ENCODE results near the gene GRAP2.

GRAP2 gene

DNA sequence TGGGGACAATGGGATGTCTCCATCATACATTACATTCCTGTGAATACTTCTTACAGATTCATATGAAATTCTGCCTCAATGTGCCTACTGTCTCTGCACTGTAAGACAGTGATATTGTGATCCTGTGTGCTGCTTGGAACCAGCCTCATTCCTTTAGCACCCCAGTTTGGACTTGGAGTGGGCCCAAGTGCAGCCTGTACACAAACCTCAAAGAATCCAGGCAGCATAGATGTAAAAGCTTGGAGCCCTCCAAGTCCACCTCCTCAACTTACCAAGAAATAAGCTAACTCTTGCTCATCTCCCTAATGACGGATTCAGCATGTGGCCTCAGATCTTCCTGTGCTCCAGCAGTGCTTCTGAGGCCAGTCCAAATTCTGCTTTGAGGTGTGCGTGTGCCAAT lies 24.4 kb downstream of the GRAP2 start:
- no peak for DNase-seq

DNA sequence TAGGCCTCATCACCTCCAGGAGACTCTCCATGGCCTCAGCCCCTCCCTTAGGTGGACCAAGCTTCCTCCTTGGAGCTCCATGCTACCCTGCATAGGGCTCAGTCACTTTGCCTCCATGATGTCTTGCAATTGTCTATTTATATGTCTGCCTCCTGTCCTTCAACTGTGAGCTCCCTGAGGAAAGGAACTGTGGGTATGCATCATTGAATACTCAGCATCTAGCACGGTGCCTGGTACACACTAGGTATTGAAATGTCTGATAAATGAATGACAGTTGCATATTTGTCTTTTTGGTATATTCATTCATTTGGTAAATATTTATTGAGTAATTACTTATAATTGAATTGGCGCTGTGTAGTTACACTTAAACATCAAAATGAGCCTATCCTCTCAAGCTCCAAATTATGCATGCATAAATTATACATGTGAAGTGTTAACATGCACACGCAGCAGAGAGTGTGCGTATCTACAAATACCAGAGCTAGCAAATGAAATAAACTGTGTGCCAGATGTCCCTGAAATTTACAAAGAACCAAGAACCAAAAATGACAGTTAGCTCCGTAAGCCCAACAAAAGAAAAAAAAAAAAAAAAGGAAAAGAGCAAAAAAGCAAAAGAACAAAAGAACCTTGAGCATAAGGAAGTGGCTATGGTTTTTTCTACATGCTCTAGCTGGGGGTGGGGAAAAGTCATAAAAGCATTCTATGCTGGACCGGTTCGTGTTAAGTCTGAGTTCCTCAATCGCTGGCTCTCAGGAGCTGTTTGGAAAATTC lies 25.2 kb downstream of the GRAP2 start:
- DNase-seq = no peak

DNA sequence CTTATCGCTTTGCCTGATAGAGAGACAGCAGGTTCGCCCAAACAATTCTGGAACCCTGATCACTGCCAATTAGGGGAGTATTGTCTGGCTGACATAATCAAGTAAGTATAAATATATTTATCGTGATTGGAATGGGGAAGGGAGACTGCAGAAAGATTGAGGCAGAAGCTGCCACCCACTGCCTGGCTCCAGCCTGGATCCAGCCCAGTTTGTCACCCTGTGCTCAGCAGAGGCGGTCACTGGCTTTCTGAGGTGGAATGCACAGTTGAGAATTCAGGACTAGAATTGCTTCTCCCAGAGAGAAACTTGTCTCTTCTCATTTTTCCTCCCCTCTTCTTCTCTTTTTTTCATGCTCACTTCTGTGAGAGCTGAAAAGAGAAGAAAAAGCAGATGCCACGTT lies 25.9 kb downstream of the GRAP2 start:
- no peak for DNase-seq

DNA sequence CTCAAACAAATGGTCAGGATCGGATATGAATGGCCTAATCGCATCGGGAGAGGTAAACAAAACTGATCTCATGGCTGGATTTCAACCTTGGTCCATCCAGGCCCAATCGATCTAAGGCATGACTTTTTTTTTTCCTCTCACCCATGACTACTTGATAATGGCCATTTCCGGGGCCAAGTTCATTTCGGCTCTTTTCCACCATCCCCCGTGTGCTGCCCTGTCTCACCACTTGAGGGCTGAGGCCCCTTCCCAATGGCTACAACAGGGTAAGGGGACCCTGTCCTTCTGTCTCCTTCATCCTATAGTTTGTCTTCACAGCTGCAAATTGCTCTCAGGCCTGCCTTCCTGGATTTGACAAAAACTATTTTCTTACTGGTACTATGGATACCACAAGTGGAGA lies 26.7 kb downstream of the GRAP2 start:
- DNase-seq = no peak

DNA sequence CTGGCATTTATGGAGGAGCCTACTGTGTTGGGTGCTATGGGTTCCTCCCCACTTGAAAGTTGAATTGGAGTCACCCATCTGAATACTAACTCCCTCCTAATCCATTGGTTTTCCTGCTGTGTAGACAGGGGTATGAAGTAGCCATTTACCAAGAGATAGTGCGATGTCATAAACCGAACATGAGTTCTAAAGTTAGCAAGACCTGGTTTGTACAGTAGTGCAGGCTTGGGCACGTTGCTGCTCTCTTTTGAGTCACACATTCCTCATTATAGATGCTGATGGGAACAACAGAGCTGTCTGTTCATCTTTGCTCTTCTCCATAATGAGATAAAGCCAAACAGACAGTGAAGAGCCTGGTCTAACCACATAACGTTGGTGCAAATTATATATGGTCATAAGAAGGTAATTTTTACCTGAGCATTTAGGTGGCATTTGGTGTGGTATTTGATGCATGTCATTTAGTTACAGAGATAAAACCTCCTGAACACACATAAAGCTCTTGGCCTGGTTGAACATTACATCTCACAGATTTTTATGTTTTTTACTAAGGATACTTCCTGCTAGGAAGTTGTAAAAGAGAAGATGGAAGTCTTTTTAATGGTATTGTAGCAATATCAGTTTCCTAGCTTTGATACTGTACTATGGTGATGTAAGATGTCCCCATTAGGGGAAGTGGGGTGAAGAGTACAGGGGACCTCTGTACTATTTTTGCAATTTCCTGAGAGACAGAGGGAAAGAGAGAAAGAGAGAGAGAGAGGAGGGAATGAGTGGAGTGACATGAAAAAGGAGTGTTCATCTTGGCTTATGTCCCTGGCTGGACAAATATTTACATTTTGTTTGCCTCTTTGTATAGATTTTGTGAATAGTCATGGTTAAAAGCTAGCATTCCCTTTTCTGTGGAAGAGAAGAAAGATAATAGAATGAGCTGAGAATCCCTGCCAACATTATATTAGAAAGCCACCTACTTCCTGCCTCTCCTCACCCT lies 27.9 kb downstream of the GRAP2 start:
- no peak for DNase-seq

DNA sequence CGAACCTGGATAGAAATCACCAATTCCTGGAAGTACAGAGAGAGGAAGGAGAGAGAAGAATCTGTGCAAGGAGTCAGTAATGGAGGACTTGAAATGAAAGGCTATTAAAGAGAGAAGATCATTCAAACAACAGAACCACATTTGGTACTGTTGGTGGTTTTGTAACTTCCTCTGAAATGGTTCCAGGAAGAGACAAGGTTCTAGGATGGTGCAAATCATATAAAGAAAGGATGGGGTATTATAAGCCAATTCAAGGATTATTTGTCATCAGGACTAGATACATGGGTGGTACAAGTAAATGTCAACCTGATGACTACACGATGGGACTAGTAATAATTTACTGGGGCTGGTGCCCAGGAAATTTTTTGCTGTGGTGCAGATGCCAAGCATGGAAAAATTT lies 30.4 kb downstream of the GRAP2 start:
- DNase-seq = no peak

DNA sequence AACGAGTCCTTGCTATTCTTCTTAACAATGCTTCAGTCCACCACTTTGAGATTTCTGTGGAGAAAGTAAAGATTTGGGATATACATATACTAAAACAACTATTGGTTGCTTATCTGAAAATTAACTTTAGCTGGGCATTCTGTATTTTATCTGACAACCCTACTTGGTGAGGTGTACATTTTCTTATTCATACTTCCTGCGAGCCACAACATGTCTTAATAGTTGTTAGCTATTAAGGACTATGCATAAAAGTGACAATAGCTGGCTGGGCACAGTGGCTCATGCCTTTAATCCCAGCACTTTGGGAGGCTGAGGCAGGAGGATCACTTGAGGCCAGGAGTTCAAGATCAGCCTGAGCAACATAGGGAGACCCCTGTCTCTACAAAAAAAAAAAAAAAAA lies 31.3 kb downstream of the GRAP2 start:
- no peak for DNase-seq

DNA sequence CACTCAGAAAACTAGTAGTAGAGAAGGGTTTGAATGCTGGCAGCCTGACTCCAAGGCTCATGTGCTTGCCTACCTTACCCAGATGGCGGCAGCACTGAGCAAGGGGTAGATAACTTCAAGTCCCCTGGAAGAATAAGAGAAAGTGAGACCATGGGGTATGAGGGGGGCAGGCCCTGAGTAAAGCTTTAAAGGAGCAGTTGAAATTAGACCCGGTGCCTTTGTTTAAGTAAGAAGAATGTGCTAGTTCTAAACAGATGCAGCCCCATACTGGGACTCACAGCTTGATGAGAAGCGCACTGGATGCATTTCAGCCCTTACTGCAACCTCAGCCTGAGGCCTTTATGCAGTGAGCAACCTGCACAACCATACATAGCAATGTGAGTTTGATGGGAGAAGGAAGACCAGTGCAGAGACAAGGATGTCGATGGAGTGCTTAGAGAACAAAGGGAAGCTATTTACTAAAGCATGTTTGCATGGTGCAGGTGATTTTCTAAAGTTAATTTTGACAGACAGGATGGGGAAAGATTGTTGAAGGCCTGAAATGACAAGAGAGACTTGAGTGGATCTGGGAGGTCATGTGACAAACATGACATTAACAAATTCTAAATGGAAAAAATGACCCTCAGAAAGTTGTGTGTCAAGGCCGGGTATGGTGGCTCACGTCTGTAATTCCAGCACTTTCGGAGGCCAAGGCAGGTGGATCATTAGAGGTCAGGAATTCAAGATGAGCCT lies 32.2 kb downstream of the GRAP2 start:
- no peak for DNase-seq

DNA sequence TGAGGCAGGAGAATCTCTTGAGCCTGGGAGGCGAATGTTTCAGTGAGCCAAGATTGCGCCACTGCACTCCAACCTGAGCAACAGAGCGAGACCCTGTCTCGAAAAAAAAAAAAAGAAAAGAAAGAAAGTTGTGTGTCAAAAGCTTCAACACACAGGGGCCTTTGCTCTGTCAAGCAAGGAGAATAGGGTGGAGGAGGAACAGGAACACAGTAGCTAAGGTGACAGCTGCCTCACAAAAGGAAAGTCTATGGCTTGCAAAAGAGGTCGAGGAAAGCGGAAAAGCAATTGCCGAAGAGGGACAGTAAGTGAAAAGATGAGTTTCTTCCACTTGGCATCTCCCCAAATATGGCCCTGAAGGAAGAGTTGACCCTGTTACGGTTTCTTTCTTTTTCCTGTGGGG lies 32.9 kb downstream of the GRAP2 start:
- DNase-seq = no peak

DNA sequence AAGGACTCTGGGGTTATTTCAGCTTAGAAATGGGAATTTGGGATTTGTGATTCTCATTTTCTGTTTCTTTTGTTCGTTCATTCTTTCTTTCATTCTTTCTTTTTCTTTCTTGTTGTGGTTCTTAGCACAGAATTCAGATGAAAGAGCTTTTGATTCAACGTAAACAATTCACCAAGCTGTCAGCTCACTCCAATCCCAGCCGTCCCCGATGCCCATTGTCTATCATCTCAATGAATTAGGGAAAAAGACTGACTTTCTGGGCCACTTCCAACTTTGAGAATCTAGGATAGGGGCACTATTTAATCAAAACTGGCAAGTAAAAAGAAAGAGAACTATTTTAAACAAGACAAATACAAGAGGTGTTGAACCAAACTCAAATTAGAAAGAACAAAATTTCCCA lies 34.2 kb downstream of the GRAP2 start:
- DNase-seq = peak in 4 of 56 donors; percentile 6 to 38 (median 10)

DNA sequence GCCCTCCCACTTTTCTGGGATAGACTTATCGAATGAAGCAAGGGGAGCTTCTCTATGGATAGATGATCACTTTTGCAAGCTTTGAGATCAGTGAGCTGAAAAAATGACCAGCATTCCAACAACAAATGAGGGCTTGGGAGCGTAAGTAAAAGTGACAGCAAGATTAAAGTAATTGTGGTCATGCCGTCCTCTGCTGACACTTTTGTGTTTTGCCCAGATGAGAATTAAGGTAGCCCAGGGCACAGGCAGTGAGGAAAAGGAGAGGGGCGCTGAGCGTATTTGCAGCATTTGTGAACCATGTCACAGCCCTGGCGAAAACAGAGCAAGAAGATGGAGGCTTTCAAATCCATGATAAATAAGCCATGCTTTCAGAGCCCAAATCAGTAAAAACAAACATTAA lies 34.7 kb downstream of the GRAP2 start:
- no peak for DNase-seq

DNA sequence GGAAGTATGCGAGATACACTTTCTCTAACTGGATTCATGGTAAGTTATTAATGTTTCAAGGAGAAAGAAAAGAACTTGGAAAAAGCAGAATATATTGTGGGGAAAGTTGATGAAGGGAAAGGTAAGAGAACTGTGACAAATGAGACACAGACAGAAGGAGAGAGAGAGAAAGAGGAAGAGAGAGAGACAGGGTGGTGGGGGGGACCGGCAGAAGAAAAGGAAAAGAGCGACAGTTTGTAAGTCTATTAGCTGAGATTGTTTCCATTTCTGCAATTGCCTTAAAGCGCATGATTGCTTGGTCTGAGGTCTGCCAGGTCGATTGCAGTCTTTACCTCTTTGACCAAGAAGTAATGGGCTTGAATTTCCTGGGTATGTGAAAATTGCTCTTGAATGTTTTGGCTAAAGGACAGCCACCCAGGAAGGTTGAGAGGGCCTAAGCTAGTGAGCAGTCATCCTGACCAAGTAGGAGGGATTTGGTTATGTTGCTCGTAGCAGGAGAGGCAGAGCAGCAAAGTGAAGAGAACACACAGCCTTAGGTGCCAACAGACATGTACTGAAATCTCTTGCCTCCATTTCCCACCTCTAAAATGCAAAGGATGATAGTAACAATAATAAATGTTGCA lies 35.8 kb downstream of the GRAP2 start:
- DNase-seq = no peak

DNA sequence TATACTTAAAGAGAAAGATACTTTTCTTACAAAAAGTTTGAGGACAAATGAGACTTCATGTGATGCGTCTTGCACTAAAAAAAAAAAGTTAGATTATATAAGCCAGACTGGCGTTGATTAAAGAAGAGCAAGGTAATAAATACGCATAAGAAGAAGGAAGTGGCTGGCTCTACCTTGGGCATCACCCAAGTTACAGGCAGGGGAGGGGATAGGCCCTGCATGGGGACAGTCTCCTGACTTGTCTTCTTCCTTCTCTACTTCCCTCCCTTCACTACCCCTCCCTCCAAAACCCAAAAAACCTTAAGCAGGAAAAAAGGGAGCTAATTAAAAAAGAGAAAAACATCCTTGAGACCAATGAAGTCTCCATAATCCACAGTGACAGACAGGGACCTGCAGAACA lies 37.0 kb downstream of the GRAP2 start:
- DNase-seq = no peak

DNA sequence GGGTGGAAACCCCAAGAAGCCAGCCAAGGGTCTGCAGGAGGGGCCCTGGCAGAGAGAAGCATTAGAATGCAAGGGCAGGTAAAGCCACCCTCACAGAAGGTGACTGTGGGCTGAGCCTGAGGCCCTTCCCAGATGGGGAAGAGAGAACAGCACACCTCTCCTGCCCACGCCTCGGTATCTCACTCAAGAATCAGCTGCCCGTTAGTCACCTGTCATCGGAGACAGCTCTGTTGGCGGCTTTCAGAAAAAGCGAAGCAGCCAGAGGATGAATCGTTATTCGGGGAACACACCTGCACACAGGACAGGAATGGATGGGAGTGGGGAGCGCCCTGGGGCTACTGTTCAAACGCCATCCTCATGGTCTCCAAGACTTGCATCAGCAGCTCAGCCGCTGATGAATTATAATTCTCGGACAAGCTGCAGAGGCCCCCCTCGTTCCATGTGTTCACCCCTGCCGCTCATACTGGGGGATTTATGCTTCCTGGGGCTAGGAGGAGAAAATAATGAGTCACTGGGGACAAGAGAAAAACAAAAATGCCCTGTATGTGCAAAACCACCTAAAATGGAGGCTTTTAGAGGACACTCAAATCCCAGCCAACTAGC lies 37.7 kb downstream of the GRAP2 start:
- no peak for DNase-seq

DNA sequence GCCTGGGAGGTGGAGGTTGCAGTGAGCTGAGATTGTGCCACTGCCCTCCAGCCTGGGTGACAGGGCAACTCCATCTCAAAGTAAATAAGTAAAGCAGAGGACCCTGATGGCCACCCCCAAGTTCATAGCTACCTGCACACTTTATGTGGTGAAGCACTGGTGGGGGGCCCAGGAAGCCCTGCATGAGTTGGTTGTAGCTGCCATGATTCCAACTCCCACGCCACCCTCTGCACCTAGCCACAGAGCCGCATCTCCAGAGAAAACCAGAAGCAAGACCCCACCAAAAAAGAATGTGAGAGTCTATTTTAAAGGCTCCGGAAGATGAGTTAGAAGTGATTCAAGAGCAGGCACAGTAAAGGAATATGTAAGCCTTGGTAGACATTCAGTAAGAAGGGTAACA lies 38.9 kb downstream of the GRAP2 start:
- no peak for DNase-seq

DNA sequence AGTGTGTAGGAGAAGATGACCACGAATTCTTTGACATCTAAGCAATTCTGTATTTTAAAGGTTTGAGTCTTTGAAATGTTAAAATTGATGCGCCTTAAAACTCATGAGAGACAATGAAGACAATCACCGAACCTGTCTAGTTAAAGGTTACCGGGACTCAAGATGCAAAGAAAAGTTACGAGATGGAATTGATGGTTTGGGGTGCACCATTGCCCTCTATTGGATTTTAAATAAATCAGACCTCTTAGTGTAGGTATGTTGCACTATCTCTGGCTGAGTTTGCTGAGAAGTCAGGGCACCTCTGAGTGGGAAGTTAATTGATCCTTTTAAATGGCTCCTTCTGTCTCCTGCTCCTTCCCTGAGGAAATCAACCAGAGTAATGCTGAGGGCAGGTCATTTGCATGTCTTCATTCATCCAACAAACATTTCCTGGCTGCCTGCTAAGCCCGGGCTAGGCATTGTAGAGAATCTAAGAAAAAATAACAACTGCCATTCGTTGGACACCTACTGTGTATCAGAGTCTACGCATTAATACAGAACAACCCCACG lies 39.9 kb downstream of the GRAP2 start:
- no peak for DNase-seq

DNA sequence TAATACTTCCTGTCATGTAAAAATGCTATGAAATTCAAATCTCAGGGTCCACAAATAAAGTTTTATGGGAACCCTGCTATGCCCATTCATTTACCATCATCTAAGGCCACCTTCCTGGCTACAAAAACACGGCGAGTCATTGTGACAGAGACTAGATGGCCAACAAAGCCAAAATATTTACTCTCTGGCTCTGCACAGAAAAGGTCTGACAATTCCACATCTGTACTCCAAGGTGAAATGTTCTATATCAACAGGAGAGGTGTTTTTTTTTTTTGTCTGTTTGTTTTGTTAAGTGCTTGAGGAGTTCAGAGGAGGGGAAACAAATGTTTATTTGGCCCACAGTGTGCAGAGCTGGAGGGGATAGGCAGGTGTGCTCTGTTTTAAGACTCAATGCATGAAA lies 40.7 kb downstream of the GRAP2 start:
- no peak for DNase-seq

DNA sequence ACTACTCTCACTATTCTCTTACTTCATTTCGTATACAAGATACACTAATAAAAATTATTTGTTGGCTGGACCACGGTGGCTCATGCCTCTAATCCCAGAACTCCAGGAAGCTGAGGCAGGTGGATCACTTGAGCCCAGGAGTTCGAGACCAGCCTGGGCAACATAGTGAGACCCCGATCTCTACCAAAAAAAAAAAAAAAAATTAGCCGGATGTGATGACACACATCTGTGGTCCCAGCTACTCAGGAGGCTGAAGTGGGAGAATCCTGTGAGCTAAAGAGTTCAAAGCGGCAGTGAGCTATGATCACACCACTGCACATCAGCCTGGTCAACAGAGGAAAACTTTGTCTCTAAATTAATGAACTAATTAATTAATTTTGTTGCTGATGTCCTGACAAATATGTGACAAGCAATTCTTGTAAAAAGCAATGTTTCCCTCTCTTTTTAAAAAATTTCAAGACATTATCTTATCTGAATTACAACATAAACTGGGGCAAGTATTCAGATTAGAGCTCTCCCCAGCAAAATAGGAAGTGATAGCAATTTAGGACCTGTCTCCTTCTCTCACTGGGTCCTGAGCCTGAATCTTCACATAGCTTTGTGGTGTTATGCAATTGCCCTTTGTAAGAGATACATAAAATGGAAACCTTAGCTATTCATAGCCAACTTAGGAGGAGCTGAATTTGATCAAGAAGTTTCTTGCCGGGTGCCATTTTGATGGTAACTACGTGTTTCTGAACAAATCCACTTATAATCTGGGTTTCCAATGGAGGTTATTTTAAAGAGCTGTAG lies 41.8 kb downstream of the GRAP2 start:
- no peak for DNase-seq

DNA sequence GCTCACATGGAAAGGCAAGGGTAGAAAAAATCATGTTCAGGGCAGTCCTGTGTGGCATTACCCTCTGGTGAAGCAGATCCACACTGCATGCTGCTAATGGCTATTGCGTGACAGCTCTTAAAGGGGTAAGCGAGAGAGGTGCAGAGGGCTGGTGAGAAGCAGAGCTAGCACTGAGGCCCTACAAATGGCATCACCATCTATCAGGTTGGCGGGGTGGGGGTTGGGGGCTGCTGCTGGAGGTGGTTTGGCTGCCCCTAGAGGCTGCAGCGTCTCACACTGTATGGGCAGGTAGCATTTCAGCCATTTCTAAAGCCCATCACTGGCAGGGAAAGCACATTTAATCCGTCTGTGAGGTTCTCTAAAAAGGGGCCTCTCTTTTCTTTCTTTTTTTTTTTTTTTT lies 42.5 kb downstream of the GRAP2 start:
- no peak for DNase-seq
